Measurements from ENCODE around the gene TMEM74B. TPM values are rescaled to one million over a fixed set of nuclear protein-coding genes. Genes with fewer than 3 reads are reported as not detected.
"Not testable (repeated sequence)": the region's sequence is repeated elsewhere in the genome, so short reads cannot be mapped to it uniquely, and the experiment has no call there.

TMEM74B gene
- total RNA-seq, 1 donor from 2014 or later = not detected

GRCh38 chr20:1150218-1150617 is 34.6 kb downstream of the TMEM74B start:
- intact Hi-C loops (cut with DNase I) = no loop called here
- Histone ChIP-seq H3K4me3 (no peak overlapping the region), H3K36me3 (peaks cover 31 to 41% of the 10 kb centered on the region in 2 donors), H3K4me1 (no peaks in the 10 kb centered on the region), H3K27ac (no peak overlapping the region), H3K9me3 (no peaks in the 10 kb centered on the region), H3K27me3 (no peaks in the 10 kb centered on the region)
- no peak for TF ChIP-seq CTCF (IDR thresholded peaks at IDR 0.05)
- no peak for DNase-seq (ENCODE audit: low spot score in 2 of 2)

GRCh38 chr20:1149812-1150211 is 35.0 kb downstream of the TMEM74B start:
- H3K27ac ChIP-seq; H3K9me3 ChIP-seq; DNase-seq (ENCODE audit: low spot score in 2 of 2); intact Hi-C loops (cut with DNase I); H3K27me3 ChIP-seq; H3K4me1 ChIP-seq; H3K4me3 ChIP-seq: not testable (repeated sequence)
- peaks cover 28 to 42% of the 10 kb centered on the region in 2 donors for H3K36me3 ChIP-seq

GRCh38 chr20:1146957-1147356 is 37.8 kb downstream of the TMEM74B start:
- no peaks in the 10 kb centered on the region for H3K4me1 ChIP-seq
- TF ChIP-seq CTCF (IDR thresholded peaks at IDR 0.05) = no peak
- intact Hi-C loops (cut with DNase I) = no loop called here
- H3K9me3 ChIP-seq = no peaks in the 10 kb centered on the region
- no peak overlapping the region for H3K4me3 ChIP-seq
- no peak for DNase-seq (ENCODE audit: low spot score in 2 of 2)
- H3K36me3 ChIP-seq = peaks cover 23 to 49% of the 10 kb centered on the region in 2 donors
- H3K27me3 ChIP-seq = no peaks in the 10 kb centered on the region
- no peak overlapping the region for H3K27ac ChIP-seq

- H3K36me3 ChIP-seq = peaks cover 29 to 73% of the 10 kb centered on the region in 2 donors
- no peak for DNase-seq (ENCODE audit: low spot score in 2 of 2)
Measured at GRCh38 chr20:1144401-1145172, 40.2 kb downstream of the TMEM74B start.

GRCh38 chr20:1137236-1137635 is 47.5 kb downstream of the TMEM74B start:
- DNase-seq (ENCODE audit: low spot score in 2 of 2) = no peak
- intact Hi-C loops (cut with DNase I) = no loop called here
- no peak overlapping the region for H3K27ac ChIP-seq
- no peaks in the 10 kb centered on the region for H3K4me1 ChIP-seq
- peaks cover 47 to 86% of the 10 kb centered on the region in 2 donors for H3K36me3 ChIP-seq
- H3K4me3 ChIP-seq = no peak overlapping the region
- no peak for TF ChIP-seq CTCF (IDR thresholded peaks at IDR 0.05)
- H3K9me3 ChIP-seq = no peaks in the 10 kb centered on the region
- H3K27me3 ChIP-seq = no peaks in the 10 kb centered on the region

More at GRCh38 chr20:1144401-1145172, 40.2 kb downstream of the TMEM74B start:
- Histone ChIP-seq H3K4me3 (no peak overlapping the region), H3K4me1 (no peaks in the 10 kb centered on the region), H3K27ac (no peak overlapping the region), H3K27me3 (no peaks in the 10 kb centered on the region), H3K9me3 (no peaks in the 10 kb centered on the region)
- no peak for TF ChIP-seq CTCF (IDR thresholded peaks at IDR 0.05)
- intact Hi-C loops (cut with DNase I) = no loop called here

GRCh38 chr20:1134836-1135235 is 49.9 kb downstream of the TMEM74B start:
- no peaks in the 10 kb centered on the region for H3K4me1 ChIP-seq
- no peaks in the 10 kb centered on the region for H3K9me3 ChIP-seq
- no peak overlapping the region for H3K4me3 ChIP-seq
- intact Hi-C loops (cut with DNase I) = no loop called here
- no peak for TF ChIP-seq CTCF (IDR thresholded peaks at IDR 0.05)
- no peak overlapping the region for H3K27ac ChIP-seq
- no peaks in the 10 kb centered on the region for H3K27me3 ChIP-seq
- H3K36me3 ChIP-seq = peaks cover 51 to 87% of the 10 kb centered on the region in 2 donors
- no peak for DNase-seq (ENCODE audit: low spot score in 2 of 2)
